GM12875 (cell line): ENCODE measurements around the gene LMNTD2.

Experiments used
- H3K4me3 ChIP-seq: one replicate; pipeline ENCODE4 v1.5.1; 2011; ENCODE audit warnings: low read depth, low read length, control low read depth
- CTCF ChIP-seq: IDR thresholded peaks from 2 replicates; pipeline ENCODE4 v1.5.1; 2011; ENCODE audit warnings: low read depth, mild to moderate bottlenecking, control low read depth, inconsistent platforms, low read length, moderate library complexity, borderline replicate concordance; ENCODE audit not compliant: insufficient read depth

LMNTD2 gene

GRCh38 chr11:548700-549603, 11.6 kb downstream of the LMNTD2 start:
- TF ChIP-seq CTCF = no peak
- no peak overlapping the region for H3K4me3 ChIP-seq

DNA sequence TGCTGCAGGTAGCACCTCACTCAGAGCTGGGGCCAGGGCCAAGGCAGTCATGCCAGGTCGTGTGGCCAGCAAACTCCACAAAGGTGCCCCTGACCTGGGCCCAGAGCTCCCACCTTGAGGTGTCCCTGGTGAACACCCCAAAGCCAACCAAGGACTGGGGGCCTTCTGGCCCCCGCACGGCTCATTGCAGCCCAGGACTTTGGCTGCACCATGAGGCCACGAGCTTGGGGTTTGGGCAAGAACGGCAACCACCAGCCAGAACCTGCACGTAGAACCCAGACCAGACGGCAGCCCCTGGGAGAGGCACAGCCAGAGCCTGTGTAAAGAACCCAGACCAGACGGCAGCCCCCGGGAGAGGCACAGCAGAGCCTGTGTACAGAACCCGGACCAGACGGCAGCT, 15.4 kb downstream of the LMNTD2 start:
- no peak for TF ChIP-seq CTCF
- H3K4me3 ChIP-seq = no peak overlapping the region

DNA sequence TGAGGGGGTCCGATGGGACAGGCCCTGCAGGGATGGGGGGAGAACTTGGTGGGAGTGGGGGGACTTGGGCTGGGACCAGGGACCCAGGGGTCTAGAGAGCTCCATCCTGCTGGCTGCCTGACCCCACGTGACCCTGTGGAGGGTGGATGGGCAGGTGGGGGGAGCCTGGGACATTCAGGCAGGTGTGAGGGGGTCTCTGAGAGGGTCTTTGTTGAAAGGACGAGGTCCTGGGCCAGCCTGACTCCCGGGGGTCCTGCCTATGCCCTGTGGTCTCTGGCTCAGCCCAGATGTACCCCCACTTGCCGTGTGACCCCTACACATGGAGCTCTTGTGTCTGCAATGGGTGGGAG, 15.7 kb downstream of the LMNTD2 start:
- no peak overlapping the region for H3K4me3 ChIP-seq
- no peak for TF ChIP-seq CTCF

DNA sequence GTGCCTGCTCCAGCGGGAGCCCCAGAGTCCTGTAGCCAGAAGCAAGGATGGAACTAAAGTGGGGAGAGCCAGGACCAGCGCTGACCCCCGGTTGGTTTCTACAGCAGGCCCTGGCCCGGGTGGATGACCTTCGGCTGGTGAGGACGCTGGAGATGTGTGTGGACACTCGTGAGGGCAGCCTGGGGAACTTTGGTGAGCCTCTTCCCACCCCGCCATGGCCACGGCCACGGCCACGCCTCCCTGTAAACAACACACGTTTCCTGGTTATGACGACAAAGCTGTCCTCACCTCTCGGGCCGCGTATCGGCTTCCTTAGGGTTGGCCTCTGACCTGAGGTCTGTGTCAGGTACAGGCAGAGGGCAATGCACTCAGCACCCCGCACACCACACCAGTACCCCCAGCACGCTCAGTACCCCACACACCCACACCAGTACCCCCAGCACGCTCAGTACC, 19.1 kb downstream of the LMNTD2 start:
- H3K4me3 ChIP-seq = no peak overlapping the region
- TF ChIP-seq CTCF = no peak

DNA sequence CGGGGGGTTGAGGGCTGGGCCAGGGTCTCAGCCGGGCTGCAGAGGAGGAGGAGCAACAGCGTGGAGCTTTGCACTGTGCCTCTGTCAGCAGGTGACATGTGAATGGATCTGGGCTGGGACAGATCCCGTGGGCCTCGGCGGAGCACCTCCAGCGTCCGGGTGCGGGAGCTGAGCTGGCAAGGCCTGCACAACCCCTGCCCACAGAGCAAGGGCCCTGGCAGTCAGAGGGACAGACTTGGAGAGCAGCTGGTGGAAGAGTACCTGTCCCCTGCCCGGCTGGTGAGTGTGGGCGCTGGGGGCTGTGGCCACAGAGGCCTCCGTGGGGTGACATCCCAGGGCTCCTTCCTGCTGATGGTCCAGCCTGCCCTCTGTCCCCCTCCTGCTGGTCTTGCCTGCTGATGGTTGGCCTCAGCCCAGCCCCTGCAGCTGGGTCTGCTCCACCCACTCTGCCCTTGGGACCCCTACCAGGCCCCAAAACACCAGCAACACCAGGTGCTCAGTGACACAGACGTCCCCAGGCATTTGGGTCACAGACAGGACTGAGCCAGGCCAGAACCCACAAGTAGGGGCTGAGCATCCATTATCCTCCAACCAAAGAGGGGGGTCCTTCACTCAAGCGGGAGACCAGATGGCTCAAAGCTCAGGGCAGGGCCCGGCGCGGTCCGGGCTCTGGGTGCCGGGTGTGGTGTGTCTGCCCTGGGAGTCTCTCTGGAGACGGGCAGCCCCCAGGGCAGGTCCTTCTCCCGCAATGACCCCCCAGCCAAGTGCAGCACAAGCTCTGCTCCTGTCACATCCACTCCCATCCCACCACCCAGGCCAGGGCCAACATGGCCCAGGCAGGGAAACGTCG, 19.7 kb downstream of the LMNTD2 start:
- no peak for TF ChIP-seq CTCF
- H3K4me3 ChIP-seq = no peak overlapping the region

GRCh38 chr11:539971-540481, 20.5 kb downstream of the LMNTD2 start:
- TF ChIP-seq CTCF = no peak
- no peak overlapping the region for H3K4me3 ChIP-seq
